GM12878 (cell line): ENCODE data around the gene FGD1. TPM values are rescaled to one million over a fixed set of nuclear protein-coding genes. Genes with fewer than 3 reads are reported as not detected.

Source experiments
- ATAC-seq: fragments of 200-7000 bp; cut with Tn5 transposase; 3 replicates; pipeline ENCODE4 v1.9.1; 2020; ENCODE audit warnings: mild to moderate bottlenecking, moderate library complexity
- BruUV-seq: library from RNA; stranded (reverse); fragments of 400-500 nt; replicated peaks from 2 replicates; lab custom pipeline; 2021; lab: Mats Ljungman, UMichigan
- CTCF ChIA-PET: fragments of 300-600 bp; sonication (Branson Sonifier 250); formaldehyde crosslinking; extraction: SDS; loops from one replicate; lab custom pipeline; 2021; ENCODE audit warnings: inconsistent platforms; lab: Yijun Ruan, JAX
- POLR2A ChIA-PET: fragments of 350-600 bp; formaldehyde crosslinking; extraction: SDS; loops from one replicate; lab custom pipeline; 2021; ENCODE audit warnings: inconsistent platforms; lab: Charles Lee
- RAD21 ChIA-PET: fragments of 300-600 bp; sonication (Branson Sonifier 250); formaldehyde crosslinking; loops from one replicate; lab custom pipeline; 2023; ENCODE audit warnings: antibody characterized with exemption; ENCODE audit not compliant: unreplicated experiment; lab: Charles Lee
- SMC1A ChIA-PET: fragments of 300-600 bp; sonication (Branson Sonifier 250); formaldehyde crosslinking; loops from one replicate; lab custom pipeline; 2023; ENCODE audit not compliant: unreplicated experiment, uncharacterized antibody; lab: Charles Lee
- DNase-seq: peaks from one replicate; pipeline ENCODE4 v3.0.0-alpha.2; 2011; ENCODE audit warnings: low read depth, low spot score
- FAIRE-seq: peaks from 3 replicates; lab custom pipeline; 2011; peaks lifted over from hg19 to GRCh38; lab: Jason Lieb, UNC
- H2AFZ ChIP-seq: 2 replicates; pipeline ENCODE4 v1.6.0; 2011; ENCODE audit warnings: low read depth, low read length, control low read depth; ENCODE audit not compliant: control insufficient read depth
- H3K27ac ChIP-seq: 2 replicates; pipeline ENCODE4 v1.5.1; 2011; ENCODE audit warnings: control low read depth; ENCODE audit not compliant: control insufficient read depth, insufficient read depth
- H3K27me3 ChIP-seq, 2 experiments: replicated peaks in 1 of 2; 2 replicates each; pipeline versions ENCODE4 v1.6.0 to v1.6.1; 2011; ENCODE audit warnings: low read length in 1 of 2; ENCODE audit not compliant: control insufficient read depth in 2 of 2, insufficient read depth in 2 of 2
- H3K36me3 ChIP-seq, 2 experiments: 2 replicates each; pipeline ENCODE4 v1.5.1; 2011; ENCODE audit warnings: low read length in 1 of 2; ENCODE audit not compliant: control insufficient read depth in 2 of 2, insufficient read depth in 2 of 2
- H3K4me1 ChIP-seq: 2 replicates; pipeline ENCODE4 v1.6.1; 2011; ENCODE audit warnings: mild to moderate bottlenecking, low read length, moderate library complexity, mixed read lengths; ENCODE audit not compliant: control insufficient read depth, insufficient read depth
- H3K4me2 ChIP-seq: 2 replicates; pipeline ENCODE4 v1.6.0; 2011; ENCODE audit warnings: control low read depth; ENCODE audit not compliant: control insufficient read depth, insufficient read depth
- H3K4me3 ChIP-seq: fragments of 200-600 bp; sonication (generic); 2 replicates; pipeline ENCODE4 v1.5.1; 2016
- H3K79me2 ChIP-seq: 2 replicates; pipeline ENCODE4 v1.6.0; 2011; ENCODE audit warnings: low read length; ENCODE audit not compliant: control insufficient read depth, insufficient read depth
- H3K9ac ChIP-seq: 2 replicates; pipeline ENCODE4 v1.8.0; 2011; ENCODE audit warnings: low read length, control low read depth, mixed read lengths; ENCODE audit not compliant: control insufficient read depth, insufficient read depth
- H3K9me3 ChIP-seq: replicated peaks from 3 replicates; pipeline ENCODE4 v1.5.1; 2011; ENCODE audit warnings: mild to moderate bottlenecking, low read length; ENCODE audit not compliant: control insufficient read depth, insufficient read depth
- H4K20me1 ChIP-seq: 2 replicates; pipeline ENCODE4 v1.6.0; 2011; ENCODE audit not compliant: control insufficient read depth, insufficient read depth
- CBX3 ChIP-seq: fragments of 200-600 bp; sonication (generic); IDR thresholded peaks from 2 replicates; pipeline ENCODE4 v1.6.1; 2016; ENCODE audit warnings: low read depth, borderline replicate concordance
- CEBPB ChIP-seq, 2 experiments: fragments of 150-350 bp in 1 of 2; IDR thresholded peaks; 2 replicates each; pipeline ENCODE4 v1.6.1; 2012 to 2014; ENCODE audit warnings: low read depth in 2 of 2, low read length in 2 of 2, borderline replicate concordance in 1 of 2, inconsistent platforms in 1 of 2
- CHD1 ChIP-seq: IDR thresholded peaks from 2 replicates; pipeline ENCODE4 v1.6.1; 2012; ENCODE audit warnings: low read depth, low read length, improper control_type of control experiment
- CHD2 ChIP-seq: IDR thresholded peaks from 2 replicates; pipeline ENCODE4 v1.6.1; 2011; ENCODE audit warnings: low read depth, low read length, improper control_type of control experiment, borderline replicate concordance
- FOS ChIP-seq: IDR thresholded peaks from 3 replicates; pipeline ENCODE4 v1.6.1; 2011; ENCODE audit warnings: borderline replicate concordance; ENCODE audit not compliant: insufficient read length; ENCODE audit errors: extremely low read depth
- MTA3 ChIP-seq: IDR thresholded peaks from 2 replicates; pipeline ENCODE4 v1.6.1; 2012; ENCODE audit warnings: low read length, inconsistent platforms, borderline replicate concordance
- NR2C1 ChIP-seq: fragments of 450-650 bp; IDR thresholded peaks from 2 replicates; pipeline ENCODE4 v1.6.1; 2017; ENCODE audit warnings: antibody characterized with exemption, mild to moderate bottlenecking, moderate library complexity
- SP1 ChIP-seq: IDR thresholded peaks from one replicate; pipeline ENCODE4 v1.6.1; 2011; ENCODE audit warnings: low read depth, low read length
- TCF7 ChIP-seq: IDR thresholded peaks from 2 replicates; pipeline ENCODE4 v1.6.1; 2014; ENCODE audit warnings: antibody characterized with exemption, borderline replicate concordance
- ZNF687 ChIP-seq: fragments of 450-650 bp; IDR thresholded peaks from 2 replicates; pipeline ENCODE4 v1.6.1; 2017; ENCODE audit warnings: mild to moderate bottlenecking, moderate library complexity
- WGBS: methylation state at CpG from one replicate; pipeline ENCODE4 v1.1.6; 2016; ENCODE audit warnings: low lambda C conversion rate; ENCODE audit not compliant: insufficient replicate concordance, insufficient coverage; ENCODE audit errors: missing lambda C conversion rate; 5-methylcytosine and 5-hydroxymethylcytosine counted together
- in situ Hi-C: fragments of 300-500 bp; cut with MboI; formaldehyde crosslinking; loops from 9 replicates; pipeline ENCODE4 v1.14.3; 2018; ENCODE audit warnings: mixed read lengths
- intact Hi-C: fragments of 100-400 bp; cut with micrococcal nuclease; formaldehyde crosslinking; loops from one replicate; pipeline ENCODE4 v1.14.2; 2022; ENCODE audit not compliant: unreplicated experiment
- polyA plus RNA-seq, 11 experiments: library from polyadenylated mRNA; depleted of rRNA in 4 of 11; unstranded in 6 of 11; stranded (reverse) in 5 of 11; fragments of >200 nt; fragmentation: Nextera tagmentation in 4 of 11; fragmentation: Illumina TruSeq in 1 of 11; extraction: Ambion mirVana in 4 of 11; extraction: Trizol in 1 of 11; gene quantifications; 1 replicate in 1 of 11; 2 replicates in 10 of 11; pipeline versions ENCODE4 v1.2.1 to v1.2.3, GENCODE V29; 2011 to 2016; ENCODE audit warnings: inconsistent platforms in 2 of 11, missing spikeins in 2 of 11, low read depth in 1 of 11
- total RNA-seq, 4 experiments: library from RNA; depleted of rRNA in 3 of 4; stranded (reverse); fragments of >200 nt in 3 of 4; fragmentation: Illumina TruSeq in 1 of 4; extraction: Trizol in 1 of 4; gene quantifications; 2 replicates each; pipeline versions ENCODE4 v1.2.1 to v1.2.3, GENCODE V29; 2013 to 2021
- TF ChIP-seq, protein P1 (sequence below): IDR thresholded peaks from 2 replicates; pipeline ENCODE4 v1.6.1; 2012; ENCODE audit warnings: improper control_type of control experiment, low read depth, low read length; ENCODE audit not compliant: insufficient replicate concordance
- TF ChIP-seq, protein P2 (sequence below): fragments of 450-650 bp; IDR thresholded peaks from 2 replicates; pipeline ENCODE4 v1.6.1; 2017; ENCODE audit warnings: mild to moderate bottlenecking, low read depth, inconsistent platforms; ENCODE audit not compliant: poor library complexity, severe bottlenecking

Gene FGD1
- total and polyA plus RNA-seq, 10 of the 15 experiments (the other 5 are each of a cell fraction or from before 2014, with no cell fraction given), result 0.05 to 0.50 (median 0.45) TPM; not detected in 7

DNA sequence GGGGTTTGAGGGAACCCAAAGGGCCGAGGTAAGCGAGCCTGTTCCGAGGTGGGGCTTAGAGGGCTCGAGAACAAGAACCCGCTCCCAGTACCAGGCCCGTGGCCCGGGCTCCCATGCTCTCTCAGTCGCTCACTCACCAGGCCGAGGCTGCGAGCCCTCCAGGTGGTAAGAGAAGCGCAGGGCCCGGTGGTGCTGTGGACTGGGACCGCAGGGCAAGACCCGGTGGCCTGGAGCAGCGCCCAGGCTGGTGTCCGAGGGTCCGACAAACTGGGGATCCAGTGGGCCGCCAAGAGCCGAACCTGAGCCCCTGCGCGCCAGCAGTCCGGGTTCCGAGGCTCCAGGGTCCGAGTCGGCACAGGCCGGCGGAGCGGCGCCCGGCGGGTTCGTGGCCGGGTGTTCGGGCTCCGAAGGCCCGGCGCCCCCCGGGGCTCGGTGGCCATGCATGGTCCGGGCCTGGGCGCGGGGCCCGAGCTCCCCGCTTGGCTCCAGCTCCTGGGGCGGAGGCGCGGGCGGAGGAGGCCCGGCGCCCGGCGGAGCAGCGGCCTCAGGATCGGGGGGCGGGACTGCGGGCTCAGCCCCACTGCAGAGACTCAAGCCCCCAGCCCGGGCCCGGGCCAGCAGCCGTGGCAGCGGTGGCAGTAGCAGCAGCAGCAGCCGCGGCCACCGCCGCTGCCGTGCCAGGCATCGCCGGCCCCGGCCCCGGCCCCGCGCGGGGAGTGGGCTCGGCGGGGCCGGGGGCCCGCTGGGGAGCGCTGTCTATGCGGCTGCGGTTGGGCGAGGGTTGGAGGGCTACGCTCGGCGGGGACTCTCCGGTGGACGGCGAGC is 833 bp downstream of the FGD1 start:
- ChIA-PET CTCF (no interaction called here), RAD21 (no interaction called here), POLR2A (no interaction called here), SMC1A (no interaction called here)
- Histone ChIP-seq H3K4me1 (no peaks in the 10 kb centered on the region), H3K9ac (no peak overlapping the region), H4K20me1 (no peaks in the 10 kb centered on the region), H3K27me3 (peaks cover 0 to 3% of the 10 kb centered on the region in 2 experiments; a peak in 1 of 4 replicates), H3K4me3 (no peak overlapping the region), H3K27ac (no peak overlapping the region), H3K79me2 (no peaks in the 10 kb centered on the region), H3K36me3 (no peaks in the 10 kb centered on the region), H2AFZ (no peak overlapping the region), H3K9me3 (no peaks in the 10 kb centered on the region), H3K4me2 (no peak overlapping the region)
- intact Hi-C loops (no loop called here), in situ Hi-C loops (no loop called here)
- WGBS, result 59% methylated on average over 45 of the region's 86 CpGs
- DNase-seq (no peak), FAIRE-seq (no peak), ATAC-seq (no peak)
- no TSS peak for BruUV-seq
- no peak for TF ChIP-seq CEBPB (IDR thresholded peaks at IDR 0.05; ENCODE audit: borderline replicate concordance in 1 of 2, low read depth in 2 of 2, low read length in 2 of 2)
- no peak for TF ChIP-seq CHD1
- no peak for TF ChIP-seq TCF7
- no peak for TF ChIP-seq ZNF687
- TF ChIP-seq CBX3, result no peak
- TF ChIP-seq MTA3, result no peak
- no peak for TF ChIP-seq FOS
- no peak for TF ChIP-seq NR2C1
- no peak for TF ChIP-seq CHD2
- TF ChIP-seq, protein P1, sequence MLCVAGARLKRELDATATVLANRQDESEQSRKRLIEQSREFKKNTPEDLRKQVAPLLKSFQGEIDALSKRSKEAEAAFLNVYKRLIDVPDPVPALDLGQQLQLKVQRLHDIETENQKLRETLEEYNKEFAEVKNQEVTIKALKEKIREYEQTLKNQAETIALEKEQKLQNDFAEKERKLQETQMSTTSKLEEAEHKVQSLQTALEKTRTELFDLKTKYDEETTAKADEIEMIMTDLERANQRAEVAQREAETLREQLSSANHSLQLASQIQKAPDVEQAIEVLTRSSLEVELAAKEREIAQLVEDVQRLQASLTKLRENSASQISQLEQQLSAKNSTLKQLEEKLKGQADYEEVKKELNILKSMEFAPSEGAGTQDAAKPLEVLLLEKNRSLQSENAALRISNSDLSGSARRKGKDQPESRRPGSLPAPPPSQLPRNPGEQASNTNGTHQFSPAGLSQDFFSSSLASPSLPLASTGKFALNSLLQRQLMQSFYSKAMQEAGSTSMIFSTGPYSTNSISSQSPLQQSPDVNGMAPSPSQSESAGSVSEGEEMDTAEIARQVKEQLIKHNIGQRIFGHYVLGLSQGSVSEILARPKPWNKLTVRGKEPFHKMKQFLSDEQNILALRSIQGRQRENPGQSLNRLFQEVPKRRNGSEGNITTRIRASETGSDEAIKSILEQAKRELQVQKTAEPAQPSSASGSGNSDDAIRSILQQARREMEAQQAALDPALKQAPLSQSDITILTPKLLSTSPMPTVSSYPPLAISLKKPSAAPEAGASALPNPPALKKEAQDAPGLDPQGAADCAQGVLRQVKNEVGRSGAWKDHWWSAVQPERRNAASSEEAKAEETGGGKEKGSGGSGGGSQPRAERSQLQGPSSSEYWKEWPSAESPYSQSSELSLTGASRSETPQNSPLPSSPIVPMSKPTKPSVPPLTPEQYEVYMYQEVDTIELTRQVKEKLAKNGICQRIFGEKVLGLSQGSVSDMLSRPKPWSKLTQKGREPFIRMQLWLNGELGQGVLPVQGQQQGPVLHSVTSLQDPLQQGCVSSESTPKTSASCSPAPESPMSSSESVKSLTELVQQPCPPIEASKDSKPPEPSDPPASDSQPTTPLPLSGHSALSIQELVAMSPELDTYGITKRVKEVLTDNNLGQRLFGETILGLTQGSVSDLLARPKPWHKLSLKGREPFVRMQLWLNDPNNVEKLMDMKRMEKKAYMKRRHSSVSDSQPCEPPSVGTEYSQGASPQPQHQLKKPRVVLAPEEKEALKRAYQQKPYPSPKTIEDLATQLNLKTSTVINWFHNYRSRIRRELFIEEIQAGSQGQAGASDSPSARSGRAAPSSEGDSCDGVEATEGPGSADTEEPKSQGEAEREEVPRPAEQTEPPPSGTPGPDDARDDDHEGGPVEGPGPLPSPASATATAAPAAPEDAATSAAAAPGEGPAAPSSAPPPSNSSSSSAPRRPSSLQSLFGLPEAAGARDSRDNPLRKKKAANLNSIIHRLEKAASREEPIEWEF, result no peak
- TF ChIP-seq SP1, result no peak
- TF ChIP-seq, protein P2, sequence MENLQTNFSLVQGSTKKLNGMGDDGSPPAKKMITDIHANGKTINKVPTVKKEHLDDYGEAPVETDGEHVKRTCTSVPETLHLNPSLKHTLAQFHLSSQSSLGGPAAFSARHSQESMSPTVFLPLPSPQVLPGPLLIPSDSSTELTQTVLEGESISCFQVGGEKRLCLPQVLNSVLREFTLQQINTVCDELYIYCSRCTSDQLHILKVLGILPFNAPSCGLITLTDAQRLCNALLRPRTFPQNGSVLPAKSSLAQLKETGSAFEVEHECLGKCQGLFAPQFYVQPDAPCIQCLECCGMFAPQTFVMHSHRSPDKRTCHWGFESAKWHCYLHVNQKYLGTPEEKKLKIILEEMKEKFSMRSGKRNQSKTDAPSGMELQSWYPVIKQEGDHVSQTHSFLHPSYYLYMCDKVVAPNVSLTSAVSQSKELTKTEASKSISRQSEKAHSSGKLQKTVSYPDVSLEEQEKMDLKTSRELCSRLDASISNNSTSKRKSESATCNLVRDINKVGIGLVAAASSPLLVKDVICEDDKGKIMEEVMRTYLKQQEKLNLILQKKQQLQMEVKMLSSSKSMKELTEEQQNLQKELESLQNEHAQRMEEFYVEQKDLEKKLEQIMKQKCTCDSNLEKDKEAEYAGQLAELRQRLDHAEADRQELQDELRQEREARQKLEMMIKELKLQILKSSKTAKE, result no peak
